NOMO-1 treated with dmso at 0.1 percent for 144 hours (cell line): ENCODE results near the gene MRTO4.
"Not testable (repeated sequence)": the region's sequence is repeated elsewhere in the genome, so short reads cannot be mapped to it uniquely, and the experiment has no call there.

Source experiments
- DNase-seq: peaks from one replicate; lab custom pipeline; 2025; ENCODE audit not compliant: unreplicated experiment; lab: John Stamatoyannopoulos, UW

The MRTO4 gene

DNA sequence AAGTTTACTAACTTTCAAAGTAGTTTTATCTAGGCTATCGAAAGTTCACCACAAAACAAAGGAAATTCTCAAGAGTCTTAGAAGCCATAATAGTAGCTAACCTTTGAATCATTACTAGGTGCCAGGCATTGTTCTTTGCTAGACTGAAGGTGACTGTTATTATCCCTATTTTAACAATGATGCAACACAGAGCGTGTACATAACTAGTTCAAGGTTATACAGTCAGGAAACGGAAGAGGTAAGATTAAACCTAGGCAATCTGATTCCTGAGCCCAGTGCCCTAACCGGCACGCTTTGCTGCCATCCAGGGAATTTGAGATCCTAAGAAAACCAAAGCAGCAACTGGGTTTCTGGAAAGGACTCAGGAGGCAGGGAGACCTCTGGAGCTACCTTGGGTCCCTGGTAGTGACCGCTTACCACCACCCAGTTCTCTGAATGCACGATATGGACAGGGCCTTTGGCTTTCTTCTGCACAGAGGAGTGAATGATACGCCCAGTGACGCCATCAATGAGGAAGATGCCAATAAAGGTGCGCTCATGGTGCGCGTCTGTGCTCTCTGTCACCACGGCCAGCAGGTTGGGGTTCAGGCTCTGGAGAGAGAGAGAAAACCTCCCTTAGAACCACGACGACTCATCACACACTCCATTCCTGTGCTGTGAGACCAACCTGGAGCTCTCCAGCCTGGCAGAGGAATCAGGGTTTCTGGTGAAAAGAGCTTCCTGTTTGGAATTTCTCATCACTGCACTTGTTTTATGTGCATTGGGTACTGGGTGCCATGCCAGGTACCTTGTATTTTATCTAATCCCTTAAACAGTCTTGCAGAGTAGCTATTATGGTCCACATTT is 28.4 kb upstream of the MRTO4 start:
- DNase-seq: no peak

DNA sequence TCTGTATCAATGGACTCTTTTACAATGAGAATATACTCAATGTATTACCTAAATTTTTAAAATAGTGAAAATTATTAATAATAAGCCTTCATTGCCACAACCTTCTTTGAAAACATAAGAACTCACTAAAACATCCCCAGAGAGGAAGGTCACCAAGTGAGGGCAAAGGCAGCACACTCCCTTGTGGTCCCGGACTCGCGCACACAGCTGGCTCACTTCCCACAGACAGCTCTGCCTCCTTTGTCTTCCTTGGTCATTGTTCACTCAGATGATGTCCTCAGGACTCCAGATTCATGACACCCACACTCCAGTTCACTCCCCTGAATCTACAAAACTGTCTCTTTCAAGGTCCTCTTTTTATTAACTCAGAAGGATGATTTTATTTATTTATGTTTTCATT is 22.4 kb upstream of the MRTO4 start:
- DNase-seq: no peak

- DNase-seq: no peak
Observed at GRCh38 chr1:19229828-19230325, 21.7 kb upstream of the MRTO4 start.

- DNase-seq: not testable (repeated sequence)
Observed at GRCh38 chr1:19231736-19232523, 19.7 kb upstream of the MRTO4 start.

DNA sequence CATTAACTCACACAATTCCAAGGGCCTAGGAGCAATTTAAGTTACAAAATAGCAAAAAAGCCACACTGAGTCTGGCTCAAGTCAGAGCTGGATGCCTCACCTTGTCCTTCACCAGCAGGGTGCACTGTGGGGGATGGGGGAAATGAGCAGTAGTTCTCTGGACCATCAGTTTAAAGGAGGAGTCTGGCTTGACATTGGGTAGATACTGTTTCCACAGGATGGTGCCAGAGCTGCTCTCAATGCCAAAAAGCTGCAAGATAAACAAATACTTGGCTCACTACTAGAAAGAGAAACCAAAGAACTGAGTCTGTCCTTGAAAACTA is 19.1 kb upstream of the MRTO4 start:
- no peak for DNase-seq

- no peak for DNase-seq
Observed at GRCh38 chr1:19234224-19234623, 17.4 kb upstream of the MRTO4 start.

DNA sequence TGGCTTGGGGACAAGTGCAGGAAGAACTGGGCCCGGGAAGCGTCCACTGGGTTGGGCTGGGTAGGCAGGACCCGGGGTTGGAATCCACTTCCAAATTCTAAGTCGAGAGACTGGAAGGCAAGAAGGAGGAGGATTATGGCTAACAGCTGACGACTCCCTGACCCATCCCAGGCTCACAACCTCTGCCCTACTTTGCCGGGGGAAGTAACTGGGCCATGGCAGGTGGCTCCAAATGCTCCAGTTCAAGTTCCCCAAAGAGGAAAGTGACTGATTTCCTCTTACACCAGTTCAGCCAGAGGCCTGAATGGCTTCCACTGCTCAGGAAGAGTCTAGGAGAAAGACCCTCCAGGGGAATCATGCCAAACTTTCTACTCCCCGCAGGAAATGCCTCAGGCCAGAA is 11.7 kb upstream of the MRTO4 start:
- DNase-seq: no peak

GRCh38 chr1:19240673-19241538 is 10.7 kb upstream of the MRTO4 start:
- peak; percentile 33 for DNase-seq

GRCh38 chr1:19250629-19251304 is 838 bp upstream of the MRTO4 start:
- DNase-seq: no peak

DNA sequence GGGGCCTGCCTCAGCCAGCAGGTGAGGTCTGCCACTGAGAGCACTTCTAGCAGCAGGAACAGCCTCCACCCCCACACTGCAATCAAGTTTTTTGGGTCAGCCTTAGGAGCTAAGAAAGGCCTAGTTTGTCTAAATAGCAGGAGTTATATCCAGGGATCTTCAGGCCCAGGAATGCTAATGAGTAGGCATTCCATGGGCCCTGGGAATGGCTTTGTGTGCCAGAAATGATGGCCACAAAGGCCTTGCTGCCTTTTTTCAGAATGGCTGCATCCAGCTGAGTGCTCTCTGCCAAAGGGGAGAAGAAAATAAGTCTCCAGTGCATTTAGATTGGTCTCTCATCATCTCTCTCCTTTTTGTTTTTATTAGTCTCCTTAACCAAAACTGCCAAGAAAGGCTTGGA is 2.8 kb downstream of the MRTO4 start:
- no peak for DNase-seq

DNA sequence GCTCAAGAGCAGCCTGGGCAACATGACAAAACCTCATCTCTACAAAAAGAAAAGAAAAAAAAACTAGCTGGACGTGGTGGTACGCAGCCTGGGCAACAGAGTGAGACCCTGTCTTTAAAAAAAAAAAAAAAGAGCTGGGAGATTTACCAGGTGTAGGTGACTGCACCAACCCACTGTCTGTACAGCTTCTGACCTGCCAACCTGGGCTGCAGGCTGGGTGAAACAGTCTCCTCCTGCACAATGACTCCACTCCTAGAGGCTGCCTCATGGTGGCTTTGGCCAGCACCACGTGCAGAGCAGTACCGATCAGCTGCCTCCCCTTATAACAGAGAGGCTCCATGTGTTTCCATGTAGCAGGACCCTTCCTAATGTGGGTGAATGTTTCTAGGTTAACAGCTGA is 3.7 kb downstream of the MRTO4 start:
- no peak for DNase-seq

- DNase-seq: not testable (repeated sequence)
Observed at GRCh38 chr1:19256301-19256700, 4.7 kb downstream of the MRTO4 start.

DNA sequence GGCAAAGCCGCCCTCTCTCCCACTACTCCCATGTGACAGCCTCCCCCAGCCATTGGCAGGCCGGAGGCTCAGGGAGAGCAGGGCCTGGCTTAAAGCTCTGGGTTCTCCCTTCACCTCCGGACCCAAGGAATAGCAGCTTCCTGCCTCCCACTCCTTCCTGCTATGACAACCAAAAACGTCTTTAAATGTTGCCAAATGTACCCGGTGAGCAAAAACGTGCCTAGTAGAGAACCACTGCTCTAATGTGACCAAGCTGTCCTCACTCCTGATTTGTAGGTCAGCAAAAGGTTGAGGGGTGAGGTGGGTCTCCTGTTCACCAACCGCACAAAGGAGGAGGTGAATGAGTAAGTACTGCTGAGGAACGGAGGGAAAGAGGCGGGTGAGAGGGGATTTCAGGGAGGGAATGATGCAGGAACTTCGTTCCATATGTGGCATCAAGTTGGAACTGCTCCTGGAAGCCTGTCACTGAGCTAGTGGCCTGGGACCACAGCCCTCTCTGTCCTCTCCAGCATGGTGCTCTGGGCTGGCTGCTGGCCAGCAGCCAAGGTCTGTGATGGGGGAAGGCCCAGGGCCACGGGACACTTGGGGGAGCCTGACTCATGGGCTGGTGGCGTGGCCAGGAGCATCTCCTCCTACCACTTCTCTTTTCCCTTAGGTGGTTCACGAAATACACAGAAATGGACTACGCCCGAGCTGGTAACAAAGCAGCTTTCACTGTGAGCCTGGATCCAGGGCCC is 5.7 kb downstream of the MRTO4 start:
- DNase-seq: no peak

DNA sequence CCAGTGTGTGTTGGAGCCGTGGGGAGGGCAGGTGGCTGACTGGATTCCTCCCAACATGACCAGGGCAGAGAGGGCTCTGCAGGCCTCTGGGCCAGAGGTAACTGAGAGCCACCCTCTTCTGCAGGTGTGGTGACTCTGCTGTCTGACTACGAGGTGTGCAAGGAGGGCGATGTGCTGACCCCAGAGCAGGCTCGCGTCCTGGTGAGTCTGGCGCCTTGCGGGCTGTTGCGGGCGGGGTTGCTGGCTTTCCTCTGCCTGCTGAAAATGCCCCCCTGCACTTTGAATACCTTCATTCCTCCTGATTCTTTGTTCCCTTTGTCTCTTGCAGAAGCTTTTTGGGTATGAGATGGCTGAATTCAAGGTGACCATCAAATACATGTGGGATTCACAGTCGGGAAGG is 6.7 kb downstream of the MRTO4 start:
- DNase-seq: no peak

DNA sequence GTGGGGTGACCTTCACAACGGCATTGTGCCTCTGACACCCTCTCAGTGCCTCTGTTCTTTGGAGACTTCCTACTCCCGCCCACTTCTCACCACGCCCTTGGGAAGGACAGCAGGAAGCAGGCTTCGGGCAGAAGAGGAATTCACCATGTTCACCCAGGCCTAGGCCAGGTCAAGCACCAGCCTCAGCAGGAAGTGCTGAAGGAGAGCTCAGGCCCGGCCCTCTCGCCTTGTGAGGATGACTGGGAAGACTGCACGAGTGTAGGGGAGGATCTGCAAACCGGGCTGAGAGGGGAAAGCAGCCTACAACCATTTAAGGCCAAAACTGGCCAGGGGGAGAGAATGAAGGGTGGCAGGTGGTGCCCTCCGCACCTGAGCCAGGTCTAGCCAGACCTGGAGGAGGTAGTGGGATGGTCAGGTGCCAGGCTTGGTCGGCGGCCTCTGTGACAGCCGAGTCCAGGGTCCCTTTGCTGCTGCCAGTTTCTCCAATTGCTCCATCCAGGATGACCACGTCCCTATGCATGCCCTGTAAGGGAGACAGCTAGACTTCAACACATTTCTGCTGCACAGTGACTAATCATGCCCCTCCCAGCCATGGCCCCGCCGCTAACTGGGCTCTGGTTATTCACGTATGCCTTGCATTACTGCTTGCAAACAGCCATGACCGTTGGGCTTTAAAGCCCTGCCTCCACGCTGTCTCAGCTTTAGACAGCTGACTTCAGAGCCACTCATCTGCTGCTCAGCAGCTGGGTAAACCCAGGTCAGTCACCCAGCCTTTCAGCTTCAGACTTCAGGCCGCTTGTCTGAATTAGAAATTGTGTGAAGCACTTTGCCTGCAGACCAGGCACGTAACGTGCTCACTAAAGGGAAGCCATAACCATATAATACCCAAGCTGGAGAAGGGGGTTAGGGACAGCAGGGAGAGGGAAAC is 8.9 kb downstream of the MRTO4 start:
- no peak for DNase-seq

- DNase-seq: no peak
Observed at GRCh38 chr1:19262047-19262446, 10.4 kb downstream of the MRTO4 start.

DNA sequence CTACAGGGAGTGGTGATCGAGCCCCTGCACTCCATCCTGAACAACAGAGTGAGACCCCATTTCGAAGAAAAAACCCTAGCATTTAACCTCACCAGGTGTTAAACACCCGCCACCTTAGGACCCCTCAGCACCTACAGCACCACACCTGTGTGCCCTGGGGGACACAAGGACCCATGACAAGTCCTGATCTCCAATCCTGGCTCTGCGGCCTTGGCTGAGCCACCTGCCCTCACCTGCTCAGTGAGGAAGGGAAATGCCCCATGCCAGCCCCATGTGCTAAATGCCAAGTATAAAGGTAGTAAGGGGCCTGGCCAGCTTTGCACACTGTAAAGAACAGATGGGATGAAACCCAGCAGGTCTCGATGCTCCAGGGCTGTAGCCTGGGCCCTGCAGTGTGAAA is 11.1 kb downstream of the MRTO4 start:
- no peak for DNase-seq

DNA sequence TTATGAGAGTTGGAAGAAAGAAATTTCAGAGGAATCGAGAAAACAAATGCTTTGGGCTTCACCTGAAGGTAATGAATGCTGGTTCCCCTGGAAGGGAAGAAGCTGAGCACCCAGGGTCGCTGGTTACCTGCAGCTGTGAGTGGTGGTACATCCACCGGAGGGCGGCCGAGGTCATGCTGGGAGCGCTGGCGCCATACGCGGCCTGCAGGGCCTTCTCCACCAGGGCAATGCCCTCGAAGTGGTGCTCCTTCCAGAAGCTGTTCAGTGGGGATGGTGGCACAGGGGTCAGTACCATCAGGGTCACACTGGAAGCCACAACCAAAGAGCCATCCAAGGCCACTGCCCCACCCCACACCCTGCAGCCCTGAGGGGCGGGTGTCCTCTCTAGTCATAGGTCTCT is 16.8 kb downstream of the MRTO4 start:
- DNase-seq: no peak
